ENCODE results near the gene ERGIC3.

GRCh38 chr20:35508493-35509218 is 33.2 kb upstream of the ERGIC3 start:
- TF ChIP-seq EZH2 (IDR thresholded peaks at IDR 0.05; ENCODE audit: borderline replicate concordance, insufficient read depth, low read depth, low read length, poor library complexity, severe bottlenecking) (no peak), CTCF (IDR thresholded peaks at IDR 0.05) (no peak)
